ENCODE data around the gene SMIM41. TPM values are rescaled to one million over a fixed set of nuclear protein-coding genes. Genes with fewer than 3 reads are reported as not detected.
A peak's percentile ranks its signal among the peaks of the same experiment; 100 is the strongest.

Gene SMIM41
- total RNA-seq, 4 donors from 2014 or later: 4.0 to 12.8 (median 4.6) TPM

GRCh38 chr12:52041035-52041434, 38.5 kb upstream of the SMIM41 start:
- peaks cover 5 to 85% (median 46%) of the 10 kb centered on the region in 3 donors for H3K4me1 ChIP-seq
- 70 to 80% methylated on average over 1 to 3 of the region's 3 CpGs for whole genome bisulfite sequencing, 2 donors (ENCODE audit: low coverage in 1 of 2)

GRCh38 chr12:52041695-52042123, 37.8 kb upstream of the SMIM41 start:
- peaks cover 5 to 85% (median 44%) of the 10 kb centered on the region in 3 donors for H3K4me1 ChIP-seq
- H3K27ac ChIP-seq: peak overlapping the region; percentile 88 to 98 (median 95)
- H3K9me3 ChIP-seq: no peaks in the 10 kb centered on the region
- no peaks in the 10 kb centered on the region for H3K27me3 ChIP-seq
- WGBS, 2 donors (ENCODE audit: low coverage in 1 of 2): 92% methylated on average over 3 of the region's 6 CpGs; no CpG with 5 or more reads in 1 of the 2 donors
- H3K36me3 ChIP-seq: no peaks in the 10 kb centered on the region
- peak in 1 of 4 experiments; percentile 8 for TF ChIP-seq CTCF (IDR thresholded peaks at IDR 0.05)
- no peak for TF ChIP-seq POLR2A (IDR thresholded peaks at IDR 0.05)
- TF ChIP-seq EP300 (IDR thresholded peaks at IDR 0.05): no peak
- no peak for TF ChIP-seq POLR2AphosphoS5 (IDR thresholded peaks at IDR 0.05)
- H3K4me3 ChIP-seq: no peak overlapping the region
- no peak for ATAC-seq

More at GRCh38 chr12:52041035-52041434, 38.5 kb upstream of the SMIM41 start:
- Histone ChIP-seq H3K4me3 (no peak overlapping the region), H3K27me3 (no peaks in the 10 kb centered on the region), H3K27ac (peak overlapping the region in 3 of 4 donors; percentile 92 to 98 (median 98)), H3K9me3 (no peaks in the 10 kb centered on the region), H3K36me3 (no peaks in the 10 kb centered on the region)
- TF ChIP-seq POLR2A (IDR thresholded peaks at IDR 0.05) (no peak), POLR2AphosphoS5 (IDR thresholded peaks at IDR 0.05) (no peak), CTCF (IDR thresholded peaks at IDR 0.05) (no peak), EP300 (IDR thresholded peaks at IDR 0.05) (no peak)
- ATAC-seq: no peak

- Histone ChIP-seq H3K27me3 (no peaks in the 10 kb centered on the region), H3K36me3 (no peaks in the 10 kb centered on the region), H3K4me1 (peaks cover 5 to 85% (median 40%) of the 10 kb centered on the region in 3 donors), H3K9me3 (no peaks in the 10 kb centered on the region), H3K4me3 (no peak overlapping the region), H3K27ac (peak overlapping the region; percentile 88 to 98 (median 95))
- no peak for ATAC-seq
- TF ChIP-seq EP300 (IDR thresholded peaks at IDR 0.05): no peak
- no peak for TF ChIP-seq POLR2A (IDR thresholded peaks at IDR 0.05)
- no peak for TF ChIP-seq CTCF (IDR thresholded peaks at IDR 0.05)
- TF ChIP-seq POLR2AphosphoS5 (IDR thresholded peaks at IDR 0.05): no peak
- 70 to 72% methylated on average over 3 to 4 of the region's 8 CpGs for WGBS, 2 donors (ENCODE audit: low coverage in 1 of 2)
Observed at GRCh38 chr12:52042706-52043385, 36.7 kb upstream of the SMIM41 start.

- peak; percentile 11 for ATAC-seq
- 70% methylated on average over 2 of the region's 21 CpGs; no CpG with 5 or more reads in 1 of the 2 donors for WGBS, 2 donors (ENCODE audit: low coverage in 1 of 2)
- Histone ChIP-seq H3K27me3 (no peaks in the 10 kb centered on the region), H3K4me3 (peak overlapping the region in 1 of 2 donors; percentile 26), H3K4me1 (peaks cover 5 to 77% (median 33%) of the 10 kb centered on the region in 3 donors), H3K9me3 (no peaks in the 10 kb centered on the region), H3K27ac (peak overlapping the region; percentile 88 to 98 (median 95)), H3K36me3 (no peaks in the 10 kb centered on the region)
- TF ChIP-seq POLR2A (IDR thresholded peaks at IDR 0.05) (peak in 1 of 2 donors; percentile 28), CTCF (IDR thresholded peaks at IDR 0.05) (no peak), POLR2AphosphoS5 (IDR thresholded peaks at IDR 0.05) (no peak), EP300 (IDR thresholded peaks at IDR 0.05) (peak; percentile 89)
Observed at GRCh38 chr12:52043386-52044212, 35.9 kb upstream of the SMIM41 start.

All from gastroesophageal sphincter (tissue), 4 donors.